Measurements from ENCODE around the gene ZFAND3.

DNA sequence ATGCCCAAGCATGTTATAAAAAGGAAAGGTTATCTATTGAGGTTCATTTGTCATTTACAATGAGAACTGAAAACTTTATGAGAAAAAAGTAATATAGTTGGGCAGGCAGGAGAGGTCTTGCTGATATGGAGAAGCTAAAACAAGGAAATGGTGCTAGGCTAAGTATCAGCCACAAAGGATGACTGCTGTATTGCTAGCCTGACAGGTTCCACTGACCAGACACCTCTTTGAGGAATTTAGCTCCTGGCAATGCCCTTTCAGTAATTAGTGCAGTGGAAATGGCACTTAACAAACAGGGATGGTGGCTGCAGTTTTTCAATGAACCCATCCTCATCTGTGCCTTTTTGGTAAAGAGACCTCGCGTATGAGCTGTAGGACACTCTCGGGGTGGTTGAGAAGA, 284.4 kb downstream of the ZFAND3 start:
- TF ChIP-seq CTCF (conservative IDR thresholded peaks at IDR 0.05 in 1 of 2, IDR thresholded peaks at IDR 0.05 in 1 of 2; ENCODE audit: low read depth in 1 of 2, low read length in 2 of 2) = no peak
- TF ChIP-seq EZH2 (IDR thresholded peaks at IDR 0.05; ENCODE audit: low read length, missing control alignments) = no peak

Measured in fibroblast of lung (primary cell).